Measurements from ENCODE around the gene YWHAE. TPM values are rescaled to one million over a fixed set of nuclear protein-coding genes. Genes with fewer than 3 reads are reported as not detected.

The YWHAE gene
- total and polyA plus RNA-seq, 9 of the 15 experiments (the other 6 are each of a cell fraction or from before 2014, with no cell fraction given) = 184 to 727 (median 448) TPM

DNA sequence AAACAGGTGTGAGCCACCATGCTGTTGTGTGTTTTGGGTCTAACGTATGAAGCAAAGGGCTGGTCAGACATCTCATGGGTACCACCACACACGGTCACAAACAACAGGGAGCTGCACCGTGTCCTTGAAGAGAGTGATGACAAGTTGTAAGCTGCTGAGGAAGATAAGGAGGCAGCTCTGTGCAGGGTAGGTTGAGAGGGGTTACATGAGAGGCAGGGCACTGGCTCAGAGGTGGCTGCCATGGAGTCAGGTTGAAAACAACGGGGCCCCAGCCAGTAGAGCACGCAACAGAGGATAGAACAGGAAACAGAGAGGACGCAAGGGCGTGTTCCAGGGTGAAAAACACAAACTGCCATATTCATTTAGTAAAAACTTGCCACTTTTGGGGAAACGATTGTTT lies 68.3 kb downstream of the YWHAE start (continued):
- TF ChIP-seq MTA2 (IDR thresholded peaks at IDR 0.05; ENCODE audit: low read depth) (peak; percentile 57; the same call in 1 of the 2 replicates), GATA2 (CRISPR knock-in tag; IDR thresholded peaks at IDR 0.05) (peak; percentile 64), ZSCAN29 (IDR thresholded peaks at IDR 0.05) (no peak), ELF2 (CRISPR knock-in tag; IDR thresholded peaks at IDR 0.05) (no peak), GABPA (tag; conservative IDR thresholded peaks at IDR 0.05; ENCODE audit: low read depth) (0 out of 2 replicates have a peak, but pooled peaks have one; percentile 21), GABPB2 (CRISPR knock-in tag; conservative IDR thresholded peaks at IDR 0.05) (no peak), TAL1 (IDR thresholded peaks at IDR 0.05) (peak; percentile 71), CBFA2T3 (IDR thresholded peaks at IDR 0.05) (peak; percentile 80), LEF1 (IDR thresholded peaks at IDR 0.05) (0 out of 2 replicates have a peak, but pooled peaks have one; percentile 41), RFX1 (IDR thresholded peaks at IDR 0.05) (peak; percentile 35; the same call in 1 of the 2 replicates), TAF15 (IDR thresholded peaks at IDR 0.05; ENCODE audit: low read depth, low read length) (no peak), TEAD4 (IDR thresholded peaks at IDR 0.05; ENCODE audit: low read length) (peak; percentile 57), TEAD4 (CRISPR knock-in tag; IDR thresholded peaks at IDR 0.05; ENCODE audit: borderline replicate concordance) (no peak), U2AF1 (optimal IDR thresholded peaks at IDR 0.05; ENCODE audit: low read depth, low read length) (no peak), FOXK2 (conservative IDR thresholded peaks at IDR 0.05 in 1 of 2, IDR thresholded peaks at IDR 0.05 in 1 of 2; ENCODE audit: low read depth in 2 of 2) (0 out of 4 replicates have a peak, but pooled peaks of 1 of the 2 experiments have one; percentile 20), CXXC5 (CRISPR knock-in tag; IDR thresholded peaks at IDR 0.05) (peak; percentile 26), SIX5 (IDR thresholded peaks at IDR 0.05; ENCODE audit: borderline replicate concordance in 1 of 2, insufficient read depth in 1 of 2, low read depth in 1 of 2, low read length in 2 of 2) (no peak)
- TF ChIP-seq, protein P1, sequence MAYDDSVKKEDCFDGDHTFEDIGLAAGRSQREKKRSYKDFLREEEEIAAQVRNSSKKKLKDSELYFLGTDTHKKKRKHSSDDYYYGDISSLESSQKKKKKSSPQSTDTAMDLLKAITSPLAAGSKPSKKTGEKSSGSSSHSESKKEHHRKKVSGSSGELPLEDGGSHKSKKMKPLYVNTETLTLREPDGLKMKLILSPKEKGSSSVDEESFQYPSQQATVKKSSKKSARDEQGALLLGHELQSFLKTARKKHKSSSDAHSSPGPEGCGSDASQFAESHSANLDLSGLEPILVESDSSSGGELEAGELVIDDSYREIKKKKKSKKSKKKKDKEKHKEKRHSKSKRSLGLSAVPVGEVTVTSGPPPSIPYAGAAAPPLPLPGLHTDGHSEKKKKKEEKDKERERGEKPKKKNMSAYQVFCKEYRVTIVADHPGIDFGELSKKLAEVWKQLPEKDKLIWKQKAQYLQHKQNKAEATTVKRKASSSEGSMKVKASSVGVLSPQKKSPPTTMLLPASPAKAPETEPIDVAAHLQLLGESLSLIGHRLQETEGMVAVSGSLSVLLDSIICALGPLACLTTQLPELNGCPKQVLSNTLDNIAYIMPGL (CRISPR knock-in tag; IDR thresholded peaks at IDR 0.05) = no peak
- TF ChIP-seq, protein P2, sequence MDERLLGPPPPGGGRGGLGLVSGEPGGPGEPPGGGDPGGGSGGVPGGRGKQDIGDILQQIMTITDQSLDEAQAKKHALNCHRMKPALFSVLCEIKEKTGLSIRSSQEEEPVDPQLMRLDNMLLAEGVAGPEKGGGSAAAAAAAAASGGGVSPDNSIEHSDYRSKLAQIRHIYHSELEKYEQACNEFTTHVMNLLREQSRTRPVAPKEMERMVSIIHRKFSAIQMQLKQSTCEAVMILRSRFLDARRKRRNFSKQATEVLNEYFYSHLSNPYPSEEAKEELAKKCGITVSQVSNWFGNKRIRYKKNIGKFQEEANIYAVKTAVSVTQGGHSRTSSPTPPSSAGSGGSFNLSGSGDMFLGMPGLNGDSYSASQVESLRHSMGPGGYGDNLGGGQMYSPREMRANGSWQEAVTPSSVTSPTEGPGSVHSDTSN (CRISPR knock-in tag; IDR thresholded peaks at IDR 0.05; ENCODE audit: low read depth) = no peak
- TF ChIP-seq, protein P2 (tag; conservative IDR thresholded peaks at IDR 0.05; ENCODE audit: low read depth) = peak; percentile 95
- TF ChIP-seq, protein P3, sequence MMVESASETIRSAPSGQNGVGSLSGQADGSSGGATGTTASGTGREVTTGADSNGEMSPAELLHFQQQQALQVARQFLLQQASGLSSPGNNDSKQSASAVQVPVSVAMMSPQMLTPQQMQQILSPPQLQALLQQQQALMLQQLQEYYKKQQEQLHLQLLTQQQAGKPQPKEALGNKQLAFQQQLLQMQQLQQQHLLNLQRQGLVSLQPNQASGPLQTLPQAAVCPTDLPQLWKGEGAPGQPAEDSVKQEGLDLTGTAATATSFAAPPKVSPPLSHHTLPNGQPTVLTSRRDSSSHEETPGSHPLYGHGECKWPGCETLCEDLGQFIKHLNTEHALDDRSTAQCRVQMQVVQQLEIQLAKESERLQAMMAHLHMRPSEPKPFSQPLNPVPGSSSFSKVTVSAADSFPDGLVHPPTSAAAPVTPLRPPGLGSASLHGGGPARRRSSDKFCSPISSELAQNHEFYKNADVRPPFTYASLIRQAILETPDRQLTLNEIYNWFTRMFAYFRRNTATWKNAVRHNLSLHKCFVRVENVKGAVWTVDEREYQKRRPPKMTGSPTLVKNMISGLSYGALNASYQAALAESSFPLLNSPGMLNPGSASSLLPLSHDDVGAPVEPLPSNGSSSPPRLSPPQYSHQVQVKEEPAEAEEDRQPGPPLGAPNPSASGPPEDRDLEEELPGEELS (CRISPR knock-in tag; IDR thresholded peaks at IDR 0.05; ENCODE audit: borderline replicate concordance) = no peak
- TF ChIP-seq, protein P4, sequence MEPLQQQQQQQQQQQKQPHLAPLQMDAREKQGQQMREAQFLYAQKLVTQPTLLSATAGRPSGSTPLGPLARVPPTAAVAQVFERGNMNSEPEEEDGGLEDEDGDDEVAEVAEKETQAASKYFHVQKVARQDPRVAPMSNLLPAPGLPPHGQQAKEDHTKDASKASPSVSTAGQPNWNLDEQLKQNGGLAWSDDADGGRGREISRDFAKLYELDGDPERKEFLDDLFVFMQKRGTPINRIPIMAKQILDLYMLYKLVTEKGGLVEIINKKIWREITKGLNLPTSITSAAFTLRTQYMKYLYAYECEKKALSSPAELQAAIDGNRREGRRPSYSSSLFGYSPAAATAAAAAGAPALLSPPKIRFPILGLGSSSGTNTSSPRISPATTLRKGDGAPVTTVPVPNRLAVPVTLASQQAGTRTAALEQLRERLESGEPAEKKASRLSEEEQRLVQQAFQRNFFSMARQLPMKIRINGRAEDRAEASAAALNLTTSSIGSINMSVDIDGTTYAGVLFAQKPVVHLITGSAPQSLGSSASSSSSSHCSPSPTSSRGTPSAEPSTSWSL (CRISPR knock-in tag; IDR thresholded peaks at IDR 0.05; ENCODE audit: borderline replicate concordance) = no peak

Measured in K562 (cell line).